ENCODE measurements around the gene USP34. TPM values are rescaled to one million over a fixed set of nuclear protein-coding genes. Genes with fewer than 3 reads are reported as not detected.

The USP34 gene
- total and polyA plus RNA-seq, 2 of the 4 experiments (the other 2 are of a cell fraction) = 34.7 to 128 TPM

GRCh38 chr2:61439241-61440002, 31.5 kb downstream of the USP34 start (continued):
- no peak for TF ChIP-seq POLR2A (IDR thresholded peaks at IDR 0.05; ENCODE audit: low read depth, low read length)

GRCh38 chr2:61438670-61439069, 32.2 kb downstream of the USP34 start:
- dilution Hi-C loops (cut with HindIII; ENCODE audit: low sequenced_read_pairs, unreplicated experiment) = no loop called here
- no peak overlapping the region for H2BK15ac ChIP-seq (ENCODE audit: low read depth, low read length)
- no peak overlapping the region for H2AK9ac ChIP-seq (replicated peaks; ENCODE audit: low read depth, low read length, poor library complexity)
- no peak overlapping the region for H4K8ac ChIP-seq (ENCODE audit: low read depth in 2 of 2, low read length in 2 of 2)
- no peak overlapping the region for H3K27ac ChIP-seq (ENCODE audit: insufficient read depth, low read length)
- TF ChIP-seq USF2 (IDR thresholded peaks at IDR 0.05; ENCODE audit: low read depth, low read length) = no peak
- no peak for TF ChIP-seq MXI1 (IDR thresholded peaks at IDR 0.05; ENCODE audit: borderline replicate concordance, low read depth, low read length)
- no peak for TF ChIP-seq MAZ (IDR thresholded peaks at IDR 0.05; ENCODE audit: borderline replicate concordance, low read depth, low read length)
- no peak for TF ChIP-seq CEBPB (IDR thresholded peaks at IDR 0.05; ENCODE audit: low read depth, low read length)
- no peak for TF ChIP-seq CTCF (conservative IDR thresholded peaks at IDR 0.05; ENCODE audit: low read depth, low read length)
- no peak for TF ChIP-seq CHD1 (IDR thresholded peaks at IDR 0.05; ENCODE audit: low read depth, low read length)
- TF ChIP-seq POLR2A (IDR thresholded peaks at IDR 0.05; ENCODE audit: low read depth, low read length) = no peak
- TF ChIP-seq ELK1 (IDR thresholded peaks at IDR 0.05; ENCODE audit: borderline replicate concordance, low read depth, low read length) = no peak
- no peak for TF ChIP-seq MAFK (IDR thresholded peaks at IDR 0.05; ENCODE audit: low read depth, low read length)
- no peak for TF ChIP-seq RFX5 (IDR thresholded peaks at IDR 0.05; ENCODE audit: low read depth, low read length)
- no peak for TF ChIP-seq BHLHE40 (IDR thresholded peaks at IDR 0.05; ENCODE audit: low read depth, low read length)
- no peak for TF ChIP-seq RAD21 (IDR thresholded peaks at IDR 0.05; ENCODE audit: low read length)
- TF ChIP-seq NFE2L2 (IDR thresholded peaks at IDR 0.05; ENCODE audit: low read depth, low read length) = no peak
- no peaks in the 10 kb centered on the region for H3K27me3 ChIP-seq (ENCODE audit: control insufficient read depth, insufficient read depth, low read length)
- no TSS peak for BruUV-seq (replicated peaks)
- peaks cover 3% of the 10 kb centered on the region for H3K36me3 ChIP-seq (ENCODE audit: control insufficient read depth, insufficient read depth, low read length)
- no peak overlapping the region for H3K4me3 ChIP-seq (ENCODE audit: insufficient read depth, low read depth, low read length)
- ChIA-PET CTCF (no interaction called here), POLR2A (ENCODE audit: unreplicated experiment) (no interaction called here)
- no peak overlapping the region for H3K23ac ChIP-seq (ENCODE audit: low read depth, low read length)
- no peak overlapping the region for H3K14ac ChIP-seq (replicated peaks; ENCODE audit: low read depth, low read length)
- H2BK120ac ChIP-seq (ENCODE audit: low read depth, low read length) = no peak overlapping the region
- intact Hi-C loops (cut with micrococcal nuclease) = no loop called here
- H3K56ac ChIP-seq (ENCODE audit: extremely low read depth, insufficient read depth, low read length) = no peak overlapping the region
- DNase-seq = no peak
- H2AK5ac ChIP-seq (ENCODE audit: low read depth, low read length) = no peak overlapping the region
- no peak overlapping the region for H2BK20ac ChIP-seq (ENCODE audit: low read depth, low read length)
- ATAC-seq (ENCODE audit: low read depth) = no peak
- H4K5ac ChIP-seq (ENCODE audit: low read depth, low read length) = no peak overlapping the region
- H3K9me1 ChIP-seq (ENCODE audit: insufficient read depth, low read length) = peaks cover 27% of the 10 kb centered on the region
- no peak overlapping the region for H3K4me2 ChIP-seq (ENCODE audit: low read depth, low read length)
- no peak overlapping the region for H3K4ac ChIP-seq (ENCODE audit: low read depth, low read length)
- H4K20me1 ChIP-seq (ENCODE audit: insufficient read depth, low read length) = peaks cover 89% of the 10 kb centered on the region
- no peaks in the 10 kb centered on the region for H3K9me3 ChIP-seq (ENCODE audit: control insufficient read depth, insufficient read depth, low read length)
- H3K4me1 ChIP-seq (ENCODE audit: control insufficient read depth, insufficient read depth, low read length) = peaks cover 7% of the 10 kb centered on the region
- H3K9ac ChIP-seq (ENCODE audit: low read depth, low read length) = no peak overlapping the region
- no peak overlapping the region for H4K91ac ChIP-seq (ENCODE audit: insufficient read depth, low read depth, low read length)
- H2AFZ ChIP-seq (replicated peaks; ENCODE audit: low read length, poor library complexity) = no peak overlapping the region
- peaks cover 3 to 70% of the 10 kb centered on the region in 2 experiments; a peak in 3 of 4 replicates for H3K79me1 ChIP-seq (ENCODE audit: low read depth in 1 of 2, low read length in 2 of 2)
- in situ Hi-C loops (cut with MboI; ENCODE audit: low sequenced_read_pairs) = no loop called here
- H3K18ac ChIP-seq (ENCODE audit: low read depth, low read length) = no peak overlapping the region
- no peak overlapping the region for H2BK5ac ChIP-seq (ENCODE audit: low read depth, low read length, poor library complexity, severe bottlenecking)

Data from IMR-90 (cell line).